ENCODE results near the gene FARP1. TPM values are rescaled to one million over a fixed set of nuclear protein-coding genes. Genes with fewer than 3 reads are reported as not detected.
A peak's percentile ranks its signal among the peaks of the same experiment; 100 is the strongest.

Gene FARP1
- total RNA-seq, 1 donor from 2014 or later, result 289 TPM

GRCh38 chr13:98405690-98406344 is 262.9 kb downstream of the FARP1 start:
- Mint-ChIP-seq H3K27me3 (ENCODE audit: low read depth) (no peaks in the 10 kb centered on the region), H3K27ac (no peak overlapping the region), H3K4me1 (peaks cover 29% of the 10 kb centered on the region), H3K36me3 (peaks cover 44% of the 10 kb centered on the region), H3K9me3 (no peaks in the 10 kb centered on the region), H3K4me3 (no peak overlapping the region)
- DNase-seq (ENCODE audit: low spot score in 2 of 2, unreplicated experiment in 2 of 2), result no peak
- TF ChIP-seq CTCF (IDR thresholded peaks at IDR 0.05; ENCODE audit: unreplicated experiment), result no peak

GRCh38 chr13:98406427-98406826 is 263.5 kb downstream of the FARP1 start:
- TF ChIP-seq CTCF (IDR thresholded peaks at IDR 0.05; ENCODE audit: unreplicated experiment), result no peak
- Mint-ChIP-seq H3K9me3 (no peaks in the 10 kb centered on the region), H3K27me3 (ENCODE audit: low read depth) (no peaks in the 10 kb centered on the region), H3K36me3 (peaks cover 42% of the 10 kb centered on the region), H3K4me1 (peaks cover 31% of the 10 kb centered on the region), H3K4me3 (no peak overlapping the region), H3K27ac (no peak overlapping the region)
- no peak for DNase-seq (ENCODE audit: low spot score in 2 of 2, unreplicated experiment in 2 of 2)

- Mint-ChIP-seq H3K27me3 (ENCODE audit: low read depth) (no peaks in the 10 kb centered on the region), H3K9me3 (no peaks in the 10 kb centered on the region), H3K4me1 (peaks cover 32% of the 10 kb centered on the region), H3K4me3 (no peak overlapping the region), H3K36me3 (peaks cover 44% of the 10 kb centered on the region), H3K27ac (peak overlapping the region; percentile 33)
- DNase-seq (ENCODE audit: low spot score in 2 of 2, unreplicated experiment in 2 of 2), result no peak
- no peak for TF ChIP-seq CTCF (IDR thresholded peaks at IDR 0.05; ENCODE audit: unreplicated experiment)
Observed at GRCh38 chr13:98406971-98407370, 264.1 kb downstream of the FARP1 start.

GRCh38 chr13:98407575-98407974 is 264.7 kb downstream of the FARP1 start:
- DNase-seq (ENCODE audit: low spot score in 2 of 2, unreplicated experiment in 2 of 2), result no peak
- Mint-ChIP-seq H3K4me1 (peaks cover 31% of the 10 kb centered on the region), H3K27me3 (ENCODE audit: low read depth) (no peaks in the 10 kb centered on the region), H3K9me3 (no peaks in the 10 kb centered on the region), H3K4me3 (no peak overlapping the region), H3K27ac (no peak overlapping the region), H3K36me3 (peaks cover 45% of the 10 kb centered on the region)
- no peak for TF ChIP-seq CTCF (IDR thresholded peaks at IDR 0.05; ENCODE audit: unreplicated experiment)

- Mint-ChIP-seq H3K4me1 (peaks cover 31% of the 10 kb centered on the region), H3K36me3 (peaks cover 49% of the 10 kb centered on the region), H3K27ac (no peak overlapping the region), H3K27me3 (ENCODE audit: low read depth) (no peaks in the 10 kb centered on the region), H3K4me3 (no peak overlapping the region), H3K9me3 (no peaks in the 10 kb centered on the region)
- no peak for TF ChIP-seq CTCF (IDR thresholded peaks at IDR 0.05; ENCODE audit: unreplicated experiment)
- no peak for DNase-seq (ENCODE audit: low spot score in 2 of 2, unreplicated experiment in 2 of 2)
Observed at GRCh38 chr13:98409281-98409680, 266.4 kb downstream of the FARP1 start.

Data from mesothelial cell of epicardium (in vitro differentiated cells).